CD4-positive, alpha-beta T cell treated with Interferon alpha-2 for 1 hour (primary cell): ENCODE results near the gene GAS6.
A peak's percentile ranks its signal among the peaks of the same experiment; 100 is the strongest.
"Not testable (repeated sequence)": the region's sequence is repeated elsewhere in the genome, so short reads cannot be mapped to it uniquely, and the experiment has no call there.

ENCODE experiments used
- DNase-seq, 2 donors: peaks; one replicate each; pipeline ENCODE4 v3.0.0-alpha.2; 2020 to 2022

The GAS6 gene

DNA sequence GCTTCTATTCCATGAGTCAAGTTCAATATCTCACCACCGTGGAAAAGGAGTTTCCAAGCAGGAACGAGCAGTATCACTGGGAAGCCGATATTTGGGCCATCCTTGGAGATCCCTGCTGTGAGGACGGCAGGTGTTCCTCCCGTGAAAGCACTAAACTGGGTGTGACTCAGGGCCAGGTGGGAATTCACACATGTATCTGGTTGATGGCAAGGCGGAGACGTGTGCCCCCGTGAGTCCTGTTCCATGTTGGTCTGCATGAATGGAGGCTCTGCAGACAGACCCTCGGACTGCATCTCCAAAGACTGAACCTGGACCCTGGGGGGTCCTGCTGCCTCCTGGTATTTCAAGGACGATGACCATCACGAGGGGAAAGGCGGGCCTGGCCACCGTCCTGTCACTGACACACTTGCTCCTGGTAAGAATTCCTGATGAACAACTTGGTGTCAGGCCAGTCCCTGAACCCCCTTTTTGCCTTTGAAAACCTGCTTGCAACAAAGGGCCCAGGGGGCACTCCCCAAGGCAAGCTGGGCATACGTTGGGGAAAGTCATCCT, 22.8 kb upstream of the GAS6 start:
- DNase-seq = no peak

DNA sequence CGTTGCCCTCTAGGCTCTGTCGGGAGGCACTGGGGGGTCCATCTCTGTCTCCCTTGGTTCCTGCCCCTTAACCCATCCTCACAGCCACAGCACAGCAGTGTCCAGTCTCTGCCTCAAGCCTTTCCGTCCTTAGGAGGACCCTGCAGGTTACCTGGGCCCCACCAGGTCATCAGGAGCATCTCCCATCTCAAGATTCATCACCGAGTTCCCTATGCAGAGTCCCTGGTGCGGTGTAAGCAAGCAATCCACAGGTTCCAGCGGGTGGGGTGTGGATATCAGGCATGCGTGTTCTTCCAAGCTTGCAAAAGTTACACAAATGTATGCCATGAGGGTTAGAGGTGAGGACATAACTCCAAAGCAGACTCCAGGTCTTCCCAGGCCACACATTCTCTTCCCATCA, 20.9 kb upstream of the GAS6 start:
- DNase-seq = no peak

DNA sequence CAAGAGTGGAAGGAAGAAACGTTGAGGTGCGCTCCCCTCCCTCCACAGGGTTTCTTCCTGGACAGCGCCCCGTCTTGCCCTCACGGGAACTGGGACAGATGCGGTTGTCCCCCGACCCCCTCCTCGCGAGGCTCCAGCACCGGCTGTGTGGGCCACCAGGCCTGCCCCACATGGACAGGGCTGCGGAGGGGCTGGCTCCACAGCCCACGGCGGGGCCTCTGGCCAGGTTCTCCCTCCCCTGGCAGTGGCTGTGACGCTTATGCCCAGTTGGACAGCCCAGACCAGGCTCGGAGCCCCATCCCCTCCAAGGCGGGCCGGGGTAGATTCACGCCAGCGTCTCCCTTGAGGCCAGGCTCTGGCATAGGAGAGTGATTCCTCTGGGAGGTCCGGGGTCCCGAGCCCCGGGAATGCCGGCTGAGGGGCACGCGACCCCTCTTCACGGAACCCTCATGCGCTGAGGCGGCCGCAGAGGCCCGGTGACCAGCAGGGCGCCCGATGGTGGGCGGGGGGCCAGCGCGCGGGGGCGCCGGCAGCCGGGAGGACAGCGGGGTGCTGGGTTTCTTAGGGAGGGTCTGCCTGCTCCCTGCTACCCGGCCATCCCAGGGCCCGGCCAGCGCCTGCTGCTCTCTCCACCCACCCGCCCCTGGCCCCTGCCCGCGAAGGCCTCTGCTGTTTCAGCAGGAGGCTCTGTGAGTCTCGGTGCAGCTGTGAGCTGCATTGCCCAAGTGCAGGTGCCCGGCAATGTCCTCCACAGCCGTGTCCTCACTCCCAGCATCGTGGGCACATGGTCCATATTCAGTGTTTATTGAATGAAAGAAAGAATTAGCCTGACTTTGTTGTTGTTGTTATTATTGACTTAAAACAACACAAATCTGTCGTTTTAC, 20.3 kb upstream of the GAS6 start:
- DNase-seq = no peak

DNA sequence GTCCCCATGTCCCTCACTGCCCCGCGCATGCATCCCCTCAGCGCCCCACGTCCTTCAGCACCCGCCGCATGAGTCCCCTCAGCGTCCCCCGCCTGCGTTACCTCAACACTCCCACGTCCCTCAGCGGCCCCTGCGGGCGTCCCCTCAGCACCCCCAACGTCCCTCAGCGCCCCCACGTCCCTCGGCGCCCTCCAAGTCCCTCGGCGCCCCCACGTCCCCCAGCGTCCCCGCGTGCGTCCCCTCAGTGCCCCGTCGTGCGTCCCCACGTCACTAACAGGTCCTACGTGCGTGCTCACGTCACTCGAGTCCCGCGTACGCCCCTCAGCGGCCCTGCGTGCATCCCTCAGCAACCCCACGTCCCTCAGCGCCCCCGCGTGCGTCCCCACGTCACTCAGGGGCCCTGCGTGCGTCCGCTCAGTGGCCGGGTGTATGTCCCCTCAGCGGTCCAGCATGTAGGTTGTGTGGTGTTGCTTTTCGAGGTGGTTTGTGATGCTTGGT, 19.5 kb upstream of the GAS6 start:
- no peak for DNase-seq

DNA sequence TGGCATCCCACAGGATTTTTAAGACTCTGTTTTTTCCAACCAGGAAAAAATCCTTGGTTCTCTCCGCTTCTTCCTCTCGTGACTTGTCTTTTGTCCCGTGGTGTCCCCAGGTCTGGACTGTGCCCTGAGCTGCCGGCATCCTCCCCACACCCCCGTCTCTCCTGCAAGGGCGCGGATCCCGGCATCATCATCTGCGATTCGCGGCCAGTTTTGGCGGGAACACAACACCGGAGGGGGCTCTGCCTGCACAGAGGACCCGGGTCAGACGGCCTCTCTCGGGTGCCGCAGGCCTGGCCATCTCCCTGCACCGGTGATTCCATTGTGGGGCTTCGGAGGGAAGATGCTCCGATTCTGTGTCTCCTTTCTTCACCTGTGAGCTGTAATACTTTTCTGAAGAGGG, 18.8 kb upstream of the GAS6 start:
- DNase-seq = no peak

DNA sequence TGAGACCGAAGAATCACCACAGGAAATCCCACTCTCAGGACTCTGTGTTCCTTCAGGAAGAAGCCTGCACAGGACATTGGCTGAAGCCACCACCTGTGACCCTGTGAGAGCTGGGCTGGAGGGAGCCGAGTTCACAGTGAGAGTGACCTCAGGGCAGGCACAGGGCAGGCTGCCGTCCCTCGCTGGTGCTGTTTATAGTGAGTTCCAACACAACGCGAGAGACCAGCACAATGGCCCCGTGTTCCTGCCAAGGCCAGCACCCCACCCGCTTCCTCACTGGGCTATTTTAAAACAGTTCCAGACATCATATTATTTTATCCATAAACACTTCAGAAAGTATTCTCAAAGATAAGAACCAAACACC, 18.4 kb upstream of the GAS6 start:
- DNase-seq = no peak

DNA sequence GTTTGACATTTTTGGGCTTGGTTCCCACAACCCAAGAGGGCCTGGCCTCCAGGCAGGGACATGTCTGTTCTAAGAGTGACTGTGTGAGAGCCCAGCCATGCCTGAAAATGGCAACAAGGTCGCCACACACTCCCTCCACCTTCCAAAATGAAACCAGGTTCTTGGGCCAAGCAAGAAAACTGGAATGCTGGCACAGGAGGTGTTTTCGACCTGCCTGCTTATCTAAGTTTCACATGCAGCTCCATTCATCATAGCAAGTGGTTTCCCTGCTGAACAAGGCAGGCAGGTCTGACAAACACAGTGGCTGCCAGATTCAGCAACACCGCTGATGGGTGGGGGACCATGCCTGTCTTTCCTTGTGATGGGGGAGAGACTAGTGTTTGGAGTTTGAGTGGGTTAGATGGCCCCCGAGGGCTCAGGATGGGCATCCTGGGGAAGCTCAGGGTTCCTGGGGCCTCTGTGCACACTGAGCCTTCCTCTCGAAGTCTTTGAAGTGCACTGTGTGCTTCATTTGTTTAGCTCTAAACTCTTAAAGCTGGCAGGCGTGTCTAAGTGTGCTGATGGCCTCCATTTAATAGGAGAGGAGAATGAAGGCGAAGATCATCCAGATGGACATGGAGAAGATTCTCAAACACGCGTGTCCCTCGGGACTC, 17.9 kb upstream of the GAS6 start:
- no peak for DNase-seq

DNA sequence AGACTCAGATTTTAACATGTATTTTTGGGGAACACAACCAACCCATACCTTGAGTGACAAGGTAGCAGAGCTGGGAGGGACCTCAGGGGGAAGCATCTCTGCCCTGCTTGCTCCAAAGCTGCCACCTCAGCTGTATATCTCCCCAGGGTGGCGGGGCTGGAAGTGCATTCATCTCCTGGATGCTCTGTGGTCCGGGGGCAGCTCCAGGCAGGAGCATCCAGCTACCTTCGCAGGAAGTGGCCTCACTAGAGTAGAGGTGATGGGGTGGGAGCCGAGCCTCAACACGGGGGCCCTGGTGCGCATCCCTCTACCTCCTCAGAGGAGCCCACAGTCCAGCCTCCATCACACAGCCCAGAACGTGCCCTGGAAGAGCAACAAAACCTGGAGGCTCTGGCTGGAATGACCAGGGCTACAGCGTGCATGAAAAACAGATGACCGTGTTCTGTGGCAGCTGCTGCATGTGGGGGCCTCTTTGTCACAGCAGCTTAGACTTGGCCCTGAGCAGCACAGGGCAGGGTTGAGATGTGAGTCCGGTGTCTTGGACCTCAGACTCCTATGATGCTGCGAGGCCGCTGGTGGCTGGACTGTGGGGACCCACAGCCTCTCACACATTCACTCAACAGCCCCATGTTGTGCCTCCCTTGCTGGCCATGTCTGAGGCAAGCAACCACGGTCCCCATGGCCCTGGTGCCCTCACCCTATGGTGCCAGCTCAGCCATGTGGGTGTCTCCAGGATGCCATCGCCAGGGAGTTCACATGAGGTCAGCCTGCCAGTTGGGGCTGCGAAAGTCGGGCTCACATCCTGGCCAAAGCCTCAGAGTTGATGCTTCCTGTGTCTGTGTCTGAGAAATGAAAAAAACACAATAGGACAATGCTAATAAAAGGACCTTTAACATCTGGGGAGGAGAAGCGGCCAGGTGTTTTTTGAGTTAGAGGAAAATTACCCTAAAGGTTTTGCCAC, 17.1 kb upstream of the GAS6 start:
- no peak for DNase-seq

DNA sequence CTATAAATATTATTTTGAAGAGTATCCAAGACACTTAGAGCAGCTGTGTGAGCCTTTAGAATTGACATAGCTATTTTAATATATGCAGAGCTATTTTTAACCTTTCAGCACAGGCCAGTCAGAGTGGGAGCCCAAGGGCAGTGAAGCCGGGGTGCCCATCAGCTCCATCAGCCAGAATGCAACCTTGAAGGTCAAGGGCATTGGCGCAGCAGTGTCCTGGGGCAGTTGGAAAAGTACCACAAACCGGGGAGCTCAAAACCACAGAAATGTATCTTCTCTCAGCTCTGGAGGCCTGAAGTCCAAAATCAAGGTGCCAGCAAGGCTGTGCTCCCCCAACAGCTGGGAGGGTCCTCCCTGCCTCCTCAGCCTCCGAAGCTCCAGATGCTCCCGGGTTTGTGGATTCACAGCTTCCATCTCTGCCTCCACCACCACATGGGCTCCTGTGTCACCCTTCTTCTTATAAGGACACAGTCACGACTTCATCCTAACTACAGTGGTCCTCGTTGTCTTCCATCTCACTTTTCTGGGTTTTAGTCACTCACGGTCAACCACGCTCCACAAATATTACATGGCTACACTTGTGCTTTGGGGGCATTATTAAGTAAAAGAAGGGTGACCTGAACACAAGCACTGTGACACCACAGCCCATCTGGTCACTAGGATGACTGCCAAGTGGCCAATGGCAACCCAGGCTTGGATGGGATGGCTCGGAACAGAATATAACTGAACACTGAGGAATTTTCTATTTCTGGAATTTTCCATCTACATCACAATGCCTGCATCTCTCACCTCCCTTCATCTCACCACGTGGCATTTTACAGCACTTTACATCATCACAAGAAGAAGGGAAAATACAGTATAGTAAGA, 15.9 kb upstream of the GAS6 start:
- DNase-seq = no peak

DNA sequence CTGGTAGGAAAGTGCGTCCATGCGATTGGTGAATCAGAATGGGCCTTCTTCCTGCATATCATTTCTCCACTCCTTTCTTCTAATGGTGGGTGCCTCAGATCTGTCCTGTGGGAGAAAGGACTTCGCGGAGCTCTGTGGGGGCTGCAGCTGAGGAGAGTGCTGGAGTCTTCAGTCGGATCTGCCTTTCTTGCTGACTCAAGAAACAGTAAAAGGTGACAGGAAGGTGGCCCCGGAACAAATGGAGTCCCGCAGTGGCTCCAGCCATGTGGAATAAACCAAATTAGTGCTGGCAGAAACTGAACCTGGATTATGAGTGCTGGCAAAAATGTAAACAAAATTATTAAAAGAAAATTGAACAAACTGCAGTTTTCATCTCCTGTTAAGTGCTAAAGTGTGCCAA, 15.1 kb upstream of the GAS6 start:
- no peak for DNase-seq

DNA sequence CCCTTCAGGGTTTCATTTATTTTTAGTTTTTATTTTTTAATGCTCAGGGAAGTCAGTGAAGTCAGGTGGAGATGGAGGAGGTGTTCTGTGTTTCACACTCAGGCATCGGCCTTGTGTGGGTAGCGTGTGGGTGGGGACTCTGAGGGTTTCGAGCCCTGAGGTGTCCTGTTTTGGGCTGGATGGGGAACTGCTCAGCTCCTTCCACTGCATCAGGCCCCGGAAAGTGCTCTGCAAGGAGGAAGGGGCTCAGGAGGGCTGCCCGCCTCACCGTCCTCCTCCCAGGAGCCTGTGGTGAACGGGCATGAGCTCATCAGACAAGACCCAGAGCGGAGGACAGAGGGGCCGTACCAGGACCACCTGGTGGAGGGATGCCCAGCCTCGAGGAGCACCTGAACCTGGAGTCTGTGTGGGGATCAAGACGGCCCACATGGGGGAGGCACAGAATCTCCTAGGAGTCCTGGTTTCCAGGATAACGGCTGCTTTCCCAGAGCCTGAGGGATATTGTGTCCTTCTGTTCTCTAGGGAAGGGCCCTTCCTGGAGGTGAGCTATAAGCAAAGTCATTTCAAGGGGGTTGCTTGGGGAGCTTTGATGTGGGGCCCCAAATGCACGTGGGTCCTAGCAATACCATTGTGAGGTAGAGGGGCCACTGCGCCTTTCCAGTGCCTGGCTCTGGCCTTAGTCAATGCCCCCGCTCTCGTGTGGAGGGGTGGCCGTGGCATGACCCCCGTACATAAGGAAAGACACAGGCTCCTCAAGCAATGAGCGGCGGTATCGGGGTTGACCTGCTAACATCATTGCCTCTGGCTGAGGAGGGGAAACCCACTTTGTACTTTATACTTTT, 13.5 kb upstream of the GAS6 start:
- DNase-seq = no peak

DNA sequence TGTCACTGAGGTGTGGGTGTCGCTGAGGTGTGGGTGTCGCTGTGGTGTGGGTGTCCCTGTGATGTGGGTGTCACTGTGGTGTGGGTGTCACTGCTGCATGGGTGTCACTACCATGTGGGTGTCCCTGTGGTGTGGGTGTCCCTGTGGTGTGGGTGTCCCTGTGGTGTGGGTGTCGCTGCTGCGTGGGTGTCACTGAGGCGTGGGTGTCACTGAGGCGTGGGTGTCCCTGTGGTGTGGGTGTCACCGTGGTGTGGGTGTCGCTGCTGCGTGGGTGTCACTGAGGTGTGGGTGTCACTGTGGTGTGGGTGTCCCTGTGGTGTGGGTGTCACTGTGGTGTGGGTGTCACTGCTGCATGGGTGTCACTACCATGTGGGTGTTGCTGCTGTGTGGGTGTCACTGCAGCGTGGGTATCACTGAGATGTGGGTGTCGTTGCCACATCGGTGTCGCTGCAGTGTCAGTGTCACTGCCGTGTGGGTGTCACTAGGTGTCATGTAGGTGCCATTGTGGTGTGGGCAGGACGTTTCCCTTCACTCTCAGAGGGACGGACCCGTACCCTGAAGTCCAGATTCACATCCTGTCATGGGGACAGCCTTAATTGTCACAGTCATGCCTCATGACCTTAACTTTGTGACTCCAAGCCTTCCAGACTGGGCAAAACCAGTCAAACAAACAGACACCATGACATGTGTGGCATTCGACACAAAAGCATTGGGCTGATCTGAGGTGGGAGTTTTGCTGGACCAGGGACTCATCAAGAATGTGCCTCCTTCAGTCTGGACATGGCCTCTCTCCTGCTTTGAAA, 12.7 kb upstream of the GAS6 start:
- DNase-seq = peak; percentile 27 to 51

DNA sequence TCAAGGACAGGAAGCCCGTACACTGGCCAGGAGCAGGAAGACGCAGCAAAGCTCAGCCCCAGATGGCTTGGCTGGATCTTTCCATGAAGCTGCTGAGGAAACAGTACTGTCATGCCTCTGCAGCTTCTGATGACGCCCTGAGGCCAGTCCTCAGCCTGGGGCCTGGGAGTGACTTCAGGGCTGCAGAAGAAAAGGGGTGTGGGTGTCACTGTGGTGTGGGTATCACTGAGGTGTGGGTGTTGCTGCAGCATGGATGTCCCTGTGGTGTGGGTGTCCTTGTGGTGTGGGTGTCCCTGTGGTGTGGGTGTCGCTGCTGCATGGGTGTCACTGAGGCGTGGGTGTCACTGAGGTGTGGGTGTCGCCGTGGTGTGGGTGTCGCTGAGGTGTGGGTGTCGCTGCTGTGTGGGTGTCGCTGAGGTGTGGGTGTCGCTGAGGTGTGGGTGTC, 12.0 kb upstream of the GAS6 start:
- peak; percentile 35 to 45 for DNase-seq

DNA sequence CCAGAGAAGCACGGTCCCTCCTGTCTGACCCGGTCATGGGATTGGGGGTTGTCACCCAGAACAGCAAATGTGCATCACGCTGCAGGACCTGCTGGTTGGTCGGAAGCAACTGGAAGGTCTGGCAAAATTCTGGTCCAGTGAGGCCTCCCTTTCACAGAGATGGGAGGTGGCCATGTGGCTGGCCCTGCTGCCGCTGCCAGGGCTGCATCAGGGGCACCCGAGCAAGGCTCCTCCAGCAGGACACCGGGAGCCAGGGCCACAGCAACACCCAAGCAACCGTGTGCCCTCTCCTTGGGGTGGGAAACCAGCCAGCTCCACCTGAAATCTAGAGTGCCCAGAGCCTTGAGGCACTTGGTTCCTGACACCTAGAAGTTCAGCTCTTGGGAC, 11.5 kb upstream of the GAS6 start:
- DNase-seq = no peak

DNA sequence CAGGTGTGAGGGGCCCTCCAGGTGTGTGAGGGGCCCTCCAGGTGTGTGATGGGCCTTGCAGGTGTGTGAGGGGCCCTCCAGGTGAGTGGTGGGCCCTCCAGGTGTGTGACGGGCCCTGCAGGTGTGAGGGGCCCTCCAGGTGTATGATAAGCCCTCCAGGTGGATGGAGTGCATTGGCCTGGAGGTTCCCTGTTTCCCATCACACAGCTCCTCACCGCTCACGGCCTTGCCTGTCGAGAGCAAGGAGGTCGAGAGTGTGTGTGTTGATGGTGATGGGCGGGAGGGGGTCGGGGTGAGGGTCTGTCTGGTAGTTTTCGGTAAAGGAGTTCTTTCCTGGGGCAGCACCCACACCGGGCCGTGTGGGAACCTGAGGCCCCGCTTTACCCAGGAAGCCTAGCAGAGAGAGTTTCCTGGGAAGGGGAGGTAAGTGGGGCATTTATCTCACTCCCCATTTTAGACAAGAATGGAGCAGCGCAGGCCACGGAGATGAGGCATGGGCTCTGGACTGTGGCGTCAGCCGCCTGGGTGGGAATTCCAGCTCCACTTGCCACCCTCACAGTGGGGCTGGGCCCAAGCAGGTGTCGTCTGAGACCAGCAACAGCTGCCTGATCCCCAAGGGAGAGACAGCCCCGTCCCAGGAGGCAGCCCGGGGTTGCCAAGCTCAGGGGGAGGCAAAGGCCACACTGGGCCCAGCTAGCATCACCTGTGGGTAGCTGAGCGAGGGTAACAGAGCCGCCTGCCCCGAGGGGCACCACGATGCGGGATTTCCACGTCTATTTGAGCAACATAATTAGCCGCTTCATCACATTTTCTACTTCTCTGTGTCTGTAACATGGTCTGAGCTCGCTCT, 10.9 kb upstream of the GAS6 start:
- DNase-seq = no peak

DNA sequence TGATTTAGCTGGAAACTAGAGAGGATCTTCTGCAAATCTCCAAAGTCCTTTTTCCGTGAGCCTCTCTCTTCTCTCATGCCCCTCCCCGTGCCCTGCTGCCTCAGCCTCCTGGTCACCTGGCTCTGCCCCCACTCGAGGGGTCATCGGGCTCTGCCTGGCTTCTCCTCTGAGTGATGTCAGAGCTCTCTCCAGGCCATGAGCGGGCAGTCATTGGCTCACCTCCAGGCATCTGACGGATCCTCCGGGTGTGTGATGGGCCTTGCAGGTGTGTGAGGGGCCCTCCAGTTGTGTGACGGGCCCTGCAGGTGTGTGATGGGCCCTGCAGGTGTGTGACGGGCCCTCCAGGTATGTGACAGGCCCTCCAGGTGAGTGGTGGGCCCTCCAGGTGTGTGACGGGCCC, 10.3 kb upstream of the GAS6 start:
- no peak for DNase-seq

DNA sequence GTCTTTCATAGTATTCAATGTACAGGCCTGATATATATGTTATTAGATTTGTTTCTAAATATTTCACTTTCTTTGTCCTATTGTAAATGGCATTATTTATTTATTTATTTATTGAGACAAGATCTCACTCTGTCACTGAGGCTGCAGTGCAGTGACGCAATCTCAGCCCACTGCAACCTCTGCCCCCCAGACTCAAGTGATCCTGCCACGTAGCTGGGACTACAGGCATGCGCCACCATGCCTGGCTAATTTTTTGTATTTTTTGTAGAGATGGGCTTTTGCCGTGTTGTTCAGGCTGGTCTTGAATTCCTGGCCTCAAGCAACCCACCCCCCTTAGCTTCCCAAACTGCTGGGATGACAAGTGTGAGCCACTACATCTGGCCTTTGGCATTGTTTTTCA, 5.4 kb upstream of the GAS6 start:
- DNase-seq = no peak

DNA sequence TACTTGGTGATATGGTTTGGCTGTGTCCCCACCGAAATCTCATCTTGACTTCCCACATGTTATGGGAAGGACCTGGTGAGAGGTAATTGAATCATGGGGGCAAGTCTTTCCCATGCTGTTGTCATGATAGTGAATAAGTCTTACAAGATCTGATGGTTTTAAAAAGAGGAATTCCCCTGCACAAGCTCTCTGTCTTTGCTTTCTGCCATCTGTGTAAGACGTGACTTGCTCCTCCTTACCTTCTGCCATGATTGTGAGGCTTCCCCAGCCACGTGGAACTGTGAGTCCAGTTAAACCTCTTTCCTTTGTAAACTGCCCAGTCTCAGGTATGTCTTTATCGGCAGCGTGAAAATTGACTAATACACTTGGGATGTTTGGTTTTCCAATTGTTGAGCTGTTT, 4.0 kb upstream of the GAS6 start:
- DNase-seq = not testable (repeated sequence)

DNA sequence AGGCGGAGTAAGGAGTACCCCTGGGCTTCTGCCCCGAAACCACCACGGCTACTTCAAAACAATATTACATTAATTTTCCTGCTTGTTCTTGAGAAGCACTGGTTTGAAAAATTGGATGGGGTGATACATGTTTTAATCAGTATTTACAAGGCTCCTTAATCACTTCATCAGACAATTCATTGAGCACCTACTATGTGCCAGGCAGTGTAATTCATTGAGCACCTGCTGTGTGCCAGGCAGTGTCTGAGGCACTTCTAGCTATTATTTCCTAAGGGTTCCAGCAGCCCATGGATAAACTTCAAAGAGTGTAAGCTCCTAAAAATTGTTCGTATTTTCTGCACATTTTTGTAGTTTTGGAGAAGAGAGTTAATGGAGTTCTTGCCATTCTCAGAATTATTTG, 1.6 kb upstream of the GAS6 start:
- DNase-seq = no peak
